ENCODE results near the gene UROC1.

DNA sequence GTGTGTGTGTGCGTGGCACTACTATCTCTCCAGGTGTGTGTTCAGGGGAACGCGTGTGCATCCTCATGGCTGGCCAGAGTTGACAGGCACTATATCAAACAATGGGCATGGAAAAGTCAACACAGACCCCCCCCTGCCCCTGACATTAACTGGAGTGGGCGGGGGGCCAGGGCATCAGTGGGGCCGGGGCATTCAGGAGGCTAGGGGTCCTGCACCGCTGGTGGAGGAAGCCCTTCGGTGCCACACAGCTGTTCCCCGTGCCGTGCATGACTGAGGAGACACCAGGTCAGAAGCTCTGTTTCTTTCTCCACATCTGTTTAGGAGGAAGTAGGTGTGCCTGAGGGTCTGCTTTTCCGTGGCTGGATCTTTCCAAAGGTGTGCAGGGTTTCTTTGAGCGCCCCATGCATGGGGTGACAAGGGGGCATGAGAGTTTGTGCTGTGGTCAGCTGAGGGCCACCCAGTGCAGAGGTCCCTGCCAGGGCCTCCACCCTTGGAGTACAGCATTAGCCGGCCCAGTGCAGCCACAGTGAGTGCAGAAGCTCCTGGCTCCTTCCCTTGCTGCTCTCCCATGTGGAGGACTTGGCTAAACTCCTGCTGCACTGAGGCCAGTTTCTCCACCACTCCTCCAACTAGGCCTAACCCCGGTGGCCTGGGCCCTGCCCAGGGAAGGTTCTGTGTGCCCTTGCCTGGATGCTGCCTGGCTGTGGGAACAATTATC is 33.7 kb upstream of the UROC1 start:
- TF ChIP-seq EGR1 (IDR thresholded peaks at IDR 0.05): no peak
- no peak for TF ChIP-seq TEAD4 (IDR thresholded peaks at IDR 0.05)
- no peak for TF ChIP-seq CREB1 (IDR thresholded peaks at IDR 0.05; ENCODE audit: low read depth)
- no peak for TF ChIP-seq EP300 (IDR thresholded peaks at IDR 0.05; ENCODE audit: borderline replicate concordance)
- no peak for TF ChIP-seq CEBPB (IDR thresholded peaks at IDR 0.05)
- TF ChIP-seq ZBTB7A (IDR thresholded peaks at IDR 0.05; ENCODE audit: low read depth): no peak
- no peak for TF ChIP-seq NFIC (IDR thresholded peaks at IDR 0.05)
- TF ChIP-seq, protein P1, sequence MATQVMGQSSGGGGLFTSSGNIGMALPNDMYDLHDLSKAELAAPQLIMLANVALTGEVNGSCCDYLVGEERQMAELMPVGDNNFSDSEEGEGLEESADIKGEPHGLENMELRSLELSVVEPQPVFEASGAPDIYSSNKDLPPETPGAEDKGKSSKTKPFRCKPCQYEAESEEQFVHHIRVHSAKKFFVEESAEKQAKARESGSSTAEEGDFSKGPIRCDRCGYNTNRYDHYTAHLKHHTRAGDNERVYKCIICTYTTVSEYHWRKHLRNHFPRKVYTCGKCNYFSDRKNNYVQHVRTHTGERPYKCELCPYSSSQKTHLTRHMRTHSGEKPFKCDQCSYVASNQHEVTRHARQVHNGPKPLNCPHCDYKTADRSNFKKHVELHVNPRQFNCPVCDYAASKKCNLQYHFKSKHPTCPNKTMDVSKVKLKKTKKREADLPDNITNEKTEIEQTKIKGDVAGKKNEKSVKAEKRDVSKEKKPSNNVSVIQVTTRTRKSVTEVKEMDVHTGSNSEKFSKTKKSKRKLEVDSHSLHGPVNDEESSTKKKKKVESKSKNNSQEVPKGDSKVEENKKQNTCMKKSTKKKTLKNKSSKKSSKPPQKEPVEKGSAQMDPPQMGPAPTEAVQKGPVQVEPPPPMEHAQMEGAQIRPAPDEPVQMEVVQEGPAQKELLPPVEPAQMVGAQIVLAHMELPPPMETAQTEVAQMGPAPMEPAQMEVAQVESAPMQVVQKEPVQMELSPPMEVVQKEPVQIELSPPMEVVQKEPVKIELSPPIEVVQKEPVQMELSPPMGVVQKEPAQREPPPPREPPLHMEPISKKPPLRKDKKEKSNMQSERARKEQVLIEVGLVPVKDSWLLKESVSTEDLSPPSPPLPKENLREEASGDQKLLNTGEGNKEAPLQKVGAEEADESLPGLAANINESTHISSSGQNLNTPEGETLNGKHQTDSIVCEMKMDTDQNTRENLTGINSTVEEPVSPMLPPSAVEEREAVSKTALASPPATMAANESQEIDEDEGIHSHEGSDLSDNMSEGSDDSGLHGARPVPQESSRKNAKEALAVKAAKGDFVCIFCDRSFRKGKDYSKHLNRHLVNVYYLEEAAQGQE (IDR thresholded peaks at IDR 0.05; ENCODE audit: low read depth): no peak
- TF ChIP-seq, protein P2, sequence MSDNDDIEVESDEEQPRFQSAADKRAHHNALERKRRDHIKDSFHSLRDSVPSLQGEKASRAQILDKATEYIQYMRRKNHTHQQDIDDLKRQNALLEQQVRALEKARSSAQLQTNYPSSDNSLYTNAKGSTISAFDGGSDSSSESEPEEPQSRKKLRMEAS (IDR thresholded peaks at IDR 0.05): no peak
- no peak for TF ChIP-seq FOXM1 (IDR thresholded peaks at IDR 0.05; ENCODE audit: borderline replicate concordance, low read depth)

All from Ishikawa (cell line).